Measurements from ENCODE around the gene CEP295NL. TPM values are rescaled to one million over a fixed set of nuclear protein-coding genes. Genes with fewer than 3 reads are reported as not detected.
"Not testable (repeated sequence)": the region's sequence is repeated elsewhere in the genome, so short reads cannot be mapped to it uniquely, and the experiment has no call there.

Gene CEP295NL
- total and polyA plus RNA-seq, 7 donors, result 0.04 to 0.52 (median 0.39) TPM; not detected in 2

GRCh38 chr17:78890498-78890897 is 12.5 kb downstream of the CEP295NL start:
- peaks cover 17% of the 10 kb centered on the region for H3K4me1 ChIP-seq
- WGBS, 3 donors, result 79 to 87% (median 82%) methylated on average over 16 of the region's 16 CpGs
- H3K4me3 ChIP-seq, result no peak overlapping the region
- no peak for TF ChIP-seq CTCF (IDR thresholded peaks at IDR 0.05)
- peak overlapping the region; percentile 10 for H3K27ac ChIP-seq
- no peaks in the 10 kb centered on the region for H3K36me3 ChIP-seq (ENCODE audit: insufficient read depth in 1 of 2, low read depth in 1 of 2)
- ATAC-seq, result no peak
- no peaks in the 10 kb centered on the region for H3K27me3 ChIP-seq (ENCODE audit: insufficient read depth in 3 of 3, low read length in 2 of 3)
- DNase-seq, result peak; percentile 54 to 71
- intact Hi-C loops (cut with DNase I), result no loop called here
- H3K9me3 ChIP-seq, result no peaks in the 10 kb centered on the region

- 78 to 86% (median 86%) methylated on average over 10 to 11 of the region's 11 CpGs for whole genome bisulfite sequencing, 3 donors
- DNase-seq; H3K36me3 ChIP-seq (ENCODE audit: insufficient read depth in 1 of 2, low read depth in 1 of 2); intact Hi-C loops (cut with DNase I); H3K27me3 ChIP-seq (ENCODE audit: insufficient read depth in 3 of 3, low read length in 2 of 3); H3K9me3 ChIP-seq; H3K4me3 ChIP-seq; ATAC-seq: not testable (repeated sequence)
- H3K27ac ChIP-seq, result peak overlapping the region; percentile 75
- H3K4me1 ChIP-seq, result peaks cover 14% of the 10 kb centered on the region
Observed at GRCh38 chr17:78890096-78890495, 12.9 kb downstream of the CEP295NL start.

GRCh38 chr17:78889531-78889930 is 13.5 kb downstream of the CEP295NL start:
- Histone ChIP-seq H3K4me1 (peaks cover 12% of the 10 kb centered on the region), H3K27me3 (ENCODE audit: insufficient read depth in 3 of 3, low read length in 2 of 3) (peaks cover 0 to 5% (median 0%) of the 10 kb centered on the region in 3 donors), H3K4me3 (no peak overlapping the region), H3K9me3 (no peaks in the 10 kb centered on the region), H3K36me3 (ENCODE audit: insufficient read depth in 1 of 2, low read depth in 1 of 2) (no peaks in the 10 kb centered on the region), H3K27ac (peak overlapping the region; percentile 75)
- no peak for TF ChIP-seq CTCF (IDR thresholded peaks at IDR 0.05)
- no peak for DNase-seq
- intact Hi-C loops (cut with DNase I), result no loop called here
- ATAC-seq, result peak; percentile 43 to 92 (median 80)
- WGBS, 3 donors, result 26 to 30% (median 30%) methylated on average over 8 of the region's 8 CpGs

GRCh38 chr17:78888941-78889518 is 14.0 kb downstream of the CEP295NL start:
- 28 to 48% (median 35%) methylated on average over 10 of the region's 10 CpGs for WGBS, 3 donors
- DNase-seq (no peak), ATAC-seq (peak in 2 of 4 donors; percentile 28 to 32)
- intact Hi-C loops (cut with DNase I), result no loop called here
- no peak overlapping the region for H3K4me3 ChIP-seq
- peaks cover 17% of the 10 kb centered on the region for H3K4me1 ChIP-seq
- H3K27ac ChIP-seq, result peak overlapping the region; percentile 75
- peaks cover 0 to 6% (median 0%) of the 10 kb centered on the region in 3 donors for H3K27me3 ChIP-seq (ENCODE audit: insufficient read depth in 3 of 3, low read length in 2 of 3)
- no peak for TF ChIP-seq CTCF (IDR thresholded peaks at IDR 0.05)
- H3K9me3 ChIP-seq, result no peaks in the 10 kb centered on the region
- H3K36me3 ChIP-seq (ENCODE audit: insufficient read depth in 1 of 2, low read depth in 1 of 2), result no peaks in the 10 kb centered on the region

- Histone ChIP-seq H3K4me3 (no peak overlapping the region), H3K36me3 (ENCODE audit: insufficient read depth in 1 of 2, low read depth in 1 of 2) (no peaks in the 10 kb centered on the region), H3K27ac (no peak overlapping the region), H3K27me3 (ENCODE audit: insufficient read depth in 3 of 3, low read length in 2 of 3) (peaks cover 0 to 10% (median 0%) of the 10 kb centered on the region in 3 donors), H3K9me3 (no peaks in the 10 kb centered on the region), H3K4me1 (peaks cover 38% of the 10 kb centered on the region)
- 60 to 83% (median 70%) methylated on average over 12 of the region's 12 CpGs for WGBS, 3 donors
- no peak for DNase-seq
- TF ChIP-seq CTCF (IDR thresholded peaks at IDR 0.05), result no peak
- no peak for ATAC-seq
- intact Hi-C loops (cut with DNase I), result no loop called here
Observed at GRCh38 chr17:78886954-78887353, 16.0 kb downstream of the CEP295NL start.

All from psoas muscle (tissue), 8 donors.